ENCODE data around the gene LAMC2.

LAMC2 gene

DNA sequence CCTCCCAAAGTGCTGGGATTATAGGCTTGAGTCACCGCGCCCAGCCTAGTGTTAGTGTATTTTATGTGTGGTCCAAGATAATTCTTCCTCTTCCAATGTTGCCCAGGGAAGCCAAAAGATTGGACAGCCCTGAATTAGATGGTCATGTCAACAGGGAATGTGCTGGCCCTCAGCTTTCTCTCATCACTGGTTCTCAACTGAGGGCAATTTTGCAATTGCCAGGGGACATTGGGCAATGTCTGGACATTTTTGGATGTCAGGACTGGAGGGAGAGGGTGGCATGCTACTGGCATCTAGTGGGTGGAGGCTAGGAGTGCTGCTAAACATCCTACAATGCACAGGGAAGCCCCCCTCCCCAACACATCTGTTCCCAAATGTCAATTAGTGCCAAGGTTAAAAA is 95.0 kb downstream of the LAMC2 start:
- no peak for TF ChIP-seq CTCF (IDR thresholded peaks at IDR 0.05; ENCODE audit: low read length, missing control alignments)
- peak; percentile 92 for DNase-seq (ENCODE audit: low read depth)
- H3K4me3 ChIP-seq (replicated peaks; ENCODE audit: low read depth, low read length): no peak overlapping the region

DNA sequence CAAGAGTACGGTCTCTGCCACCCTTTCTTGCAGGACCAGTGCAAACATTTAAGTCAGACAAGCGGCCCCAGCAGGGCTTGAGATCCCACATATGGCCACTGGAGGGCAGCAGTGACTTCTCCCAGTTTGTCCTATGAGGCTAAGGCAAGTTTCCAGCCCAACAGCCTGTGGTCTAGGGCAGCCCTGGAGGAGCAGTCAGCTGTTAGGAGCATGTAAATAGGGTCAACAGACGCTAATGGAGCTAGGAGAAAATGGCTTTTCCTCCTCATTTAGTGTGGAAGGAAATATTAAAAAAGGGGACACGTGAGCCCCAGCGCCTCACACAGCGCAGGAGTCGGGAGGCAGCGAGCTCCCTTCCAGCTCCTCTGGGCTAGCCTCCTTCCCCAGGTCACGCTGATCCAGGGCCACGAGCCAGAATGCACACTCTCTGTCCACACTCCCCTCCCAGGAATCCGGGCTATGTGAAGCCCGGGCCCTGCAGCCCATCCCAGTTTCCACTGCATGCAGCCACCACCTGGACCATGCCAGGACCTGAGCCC is 95.6 kb downstream of the LAMC2 start:
- H3K4me3 ChIP-seq (replicated peaks; ENCODE audit: low read depth, low read length): no peak overlapping the region
- peak; percentile 78 for TF ChIP-seq CTCF (IDR thresholded peaks at IDR 0.05; ENCODE audit: low read length, missing control alignments)
- peak; percentile 98 for DNase-seq (ENCODE audit: low read depth)

- DNase-seq (ENCODE audit: low read depth): no peak
- no peak overlapping the region for H3K4me3 ChIP-seq (replicated peaks; ENCODE audit: low read depth, low read length)
- no peak for TF ChIP-seq CTCF (IDR thresholded peaks at IDR 0.05; ENCODE audit: low read length, missing control alignments)
Measured at GRCh38 chr1:183282101-183282855, 96.2 kb downstream of the LAMC2 start.

DNA sequence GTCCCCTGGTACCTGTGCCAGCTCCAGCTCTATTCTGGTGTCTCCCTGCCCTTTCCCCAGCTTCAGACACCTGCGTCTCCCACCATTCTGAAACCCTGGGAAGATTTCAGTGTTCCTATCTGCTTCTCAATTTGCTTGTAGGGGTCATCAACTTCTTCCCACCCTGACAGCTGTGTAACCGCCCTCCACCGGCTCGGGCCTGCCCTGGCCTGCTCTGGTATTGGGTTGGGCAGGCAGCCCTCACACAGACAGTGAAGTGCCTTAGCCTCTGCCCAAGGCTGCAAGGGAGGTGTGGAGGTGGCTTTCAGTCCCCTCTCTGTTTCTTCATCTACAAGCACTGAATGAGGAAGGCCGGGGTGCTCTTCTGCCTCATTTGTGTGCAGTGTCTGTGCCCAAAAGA is 97.2 kb downstream of the LAMC2 start:
- no peak for TF ChIP-seq CTCF (IDR thresholded peaks at IDR 0.05; ENCODE audit: low read length, missing control alignments)
- no peak overlapping the region for H3K4me3 ChIP-seq (replicated peaks; ENCODE audit: low read depth, low read length)
- DNase-seq (ENCODE audit: low read depth): no peak

- no peak for DNase-seq (ENCODE audit: low read depth)
- H3K4me3 ChIP-seq (replicated peaks; ENCODE audit: low read depth, low read length): no peak overlapping the region
- no peak for TF ChIP-seq CTCF (IDR thresholded peaks at IDR 0.05; ENCODE audit: low read length, missing control alignments)
Measured at GRCh38 chr1:183284086-183284485, 98.0 kb downstream of the LAMC2 start.

GRCh38 chr1:183285256-183285655 is 99.2 kb downstream of the LAMC2 start:
- TF ChIP-seq CTCF (IDR thresholded peaks at IDR 0.05; ENCODE audit: low read length, missing control alignments): no peak
- no peak overlapping the region for H3K4me3 ChIP-seq (replicated peaks; ENCODE audit: low read depth, low read length)
- no peak for DNase-seq (ENCODE audit: low read depth)

- no peak for DNase-seq (ENCODE audit: low read depth)
- TF ChIP-seq CTCF (IDR thresholded peaks at IDR 0.05; ENCODE audit: low read length, missing control alignments): no peak
- no peak overlapping the region for H3K4me3 ChIP-seq (replicated peaks; ENCODE audit: low read depth, low read length)
Measured at GRCh38 chr1:183285746-183286145, 99.7 kb downstream of the LAMC2 start.
